Osteocyte (in vitro differentiated cells): Measurements from ENCODE around the gene SCRT2. TPM values are rescaled to one million over a fixed set of nuclear protein-coding genes. Genes with fewer than 3 reads are reported as not detected.

ENCODE experiments used
- DNase-seq: peaks from one replicate; pipeline ENCODE4 v3.0.0; 2021; ENCODE audit warnings: mixed read lengths; ENCODE audit not compliant: unreplicated experiment; ENCODE audit errors: extremely low spot score
- H3K27ac Mint-ChIP-seq: one replicate; pipeline ENCODE4 v1.8.0; 2021; ENCODE audit warnings: mild to moderate bottlenecking, mixed read lengths; ENCODE audit not compliant: unreplicated experiment
- H3K27me3 Mint-ChIP-seq: one replicate; pipeline ENCODE4 v1.8.0; 2021; ENCODE audit warnings: mixed read lengths; ENCODE audit not compliant: unreplicated experiment
- H3K36me3 Mint-ChIP-seq: one replicate; pipeline ENCODE4 v1.8.0; 2021; ENCODE audit warnings: mixed read lengths; ENCODE audit not compliant: unreplicated experiment
- H3K4me1 Mint-ChIP-seq: one replicate; pipeline ENCODE4 v1.8.0; 2021; ENCODE audit warnings: mixed read lengths; ENCODE audit not compliant: unreplicated experiment
- H3K4me3 Mint-ChIP-seq: one replicate; pipeline ENCODE4 v1.8.0; 2021; ENCODE audit warnings: mild to moderate bottlenecking, moderate library complexity, mixed read lengths; ENCODE audit not compliant: unreplicated experiment
- H3K9me3 Mint-ChIP-seq: one replicate; pipeline ENCODE4 v1.8.0; 2021; ENCODE audit warnings: mixed read lengths; ENCODE audit not compliant: unreplicated experiment
- CTCF ChIP-seq: fragments of 200-600 bp; sonication (generic); IDR thresholded peaks from 2 replicates; pipeline ENCODE4 v1.5.0; 2021; ENCODE audit warnings: antibody characterized with exemption, mild to moderate bottlenecking, moderate library complexity
- total RNA-seq: library from RNA; stranded (reverse); gene quantifications from 2 replicates; pipeline ENCODE4 v1.2.1, GENCODE V29; 2021

Gene SCRT2
- total RNA-seq, 1 donor from 2014 or later, result not detected

GRCh38 chr20:719816-720215 lies 44.2 kb upstream of the SCRT2 start:
- Mint-ChIP-seq H3K27ac (no peak overlapping the region), H3K9me3 (no peaks in the 10 kb centered on the region), H3K36me3 (no peaks in the 10 kb centered on the region), H3K27me3 (peaks cover 31% of the 10 kb centered on the region), H3K4me3 (no peak overlapping the region), H3K4me1 (no peaks in the 10 kb centered on the region)
- no peak for DNase-seq
- no peak for TF ChIP-seq CTCF

- H3K27ac Mint-ChIP-seq, result no peak overlapping the region
- DNase-seq, result no peak
- H3K4me3 Mint-ChIP-seq, result no peak overlapping the region
- H3K27me3 Mint-ChIP-seq, result peaks cover 29% of the 10 kb centered on the region
- no peaks in the 10 kb centered on the region for H3K4me1 Mint-ChIP-seq
- no peaks in the 10 kb centered on the region for H3K9me3 Mint-ChIP-seq
- no peaks in the 10 kb centered on the region for H3K36me3 Mint-ChIP-seq
- TF ChIP-seq CTCF, result no peak
Measured at GRCh38 chr20:719068-719467, 43.5 kb upstream of the SCRT2 start.

- Mint-ChIP-seq H3K4me3 (no peak overlapping the region), H3K9me3 (peaks cover 6% of the 10 kb centered on the region), H3K4me1 (no peaks in the 10 kb centered on the region), H3K27me3 (peaks cover 17% of the 10 kb centered on the region), H3K36me3 (no peaks in the 10 kb centered on the region), H3K27ac (no peak overlapping the region)
- DNase-seq, result no peak
- no peak for TF ChIP-seq CTCF
Measured at GRCh38 chr20:717832-718231, 42.2 kb upstream of the SCRT2 start.

GRCh38 chr20:717271-717670 lies 41.7 kb upstream of the SCRT2 start:
- DNase-seq, result no peak

GRCh38 chr20:714453-714852 lies 38.9 kb upstream of the SCRT2 start:
- no peak for TF ChIP-seq CTCF
- Mint-ChIP-seq H3K27me3 (peaks cover 23% of the 10 kb centered on the region), H3K27ac (no peak overlapping the region), H3K9me3 (peaks cover 6% of the 10 kb centered on the region), H3K4me3 (no peak overlapping the region), H3K4me1 (peaks cover under 1% of the 10 kb centered on the region), H3K36me3 (no peaks in the 10 kb centered on the region)
- no peak for DNase-seq

More at GRCh38 chr20:717271-717670, 41.7 kb upstream of the SCRT2 start:
- Mint-ChIP-seq H3K27ac (no peak overlapping the region), H3K4me3 (no peak overlapping the region), H3K9me3 (peaks cover 6% of the 10 kb centered on the region), H3K36me3 (no peaks in the 10 kb centered on the region), H3K27me3 (peaks cover 16% of the 10 kb centered on the region), H3K4me1 (no peaks in the 10 kb centered on the region)
- no peak for TF ChIP-seq CTCF
